Measurements from ENCODE around the gene RND3.

Gene RND3

DNA sequence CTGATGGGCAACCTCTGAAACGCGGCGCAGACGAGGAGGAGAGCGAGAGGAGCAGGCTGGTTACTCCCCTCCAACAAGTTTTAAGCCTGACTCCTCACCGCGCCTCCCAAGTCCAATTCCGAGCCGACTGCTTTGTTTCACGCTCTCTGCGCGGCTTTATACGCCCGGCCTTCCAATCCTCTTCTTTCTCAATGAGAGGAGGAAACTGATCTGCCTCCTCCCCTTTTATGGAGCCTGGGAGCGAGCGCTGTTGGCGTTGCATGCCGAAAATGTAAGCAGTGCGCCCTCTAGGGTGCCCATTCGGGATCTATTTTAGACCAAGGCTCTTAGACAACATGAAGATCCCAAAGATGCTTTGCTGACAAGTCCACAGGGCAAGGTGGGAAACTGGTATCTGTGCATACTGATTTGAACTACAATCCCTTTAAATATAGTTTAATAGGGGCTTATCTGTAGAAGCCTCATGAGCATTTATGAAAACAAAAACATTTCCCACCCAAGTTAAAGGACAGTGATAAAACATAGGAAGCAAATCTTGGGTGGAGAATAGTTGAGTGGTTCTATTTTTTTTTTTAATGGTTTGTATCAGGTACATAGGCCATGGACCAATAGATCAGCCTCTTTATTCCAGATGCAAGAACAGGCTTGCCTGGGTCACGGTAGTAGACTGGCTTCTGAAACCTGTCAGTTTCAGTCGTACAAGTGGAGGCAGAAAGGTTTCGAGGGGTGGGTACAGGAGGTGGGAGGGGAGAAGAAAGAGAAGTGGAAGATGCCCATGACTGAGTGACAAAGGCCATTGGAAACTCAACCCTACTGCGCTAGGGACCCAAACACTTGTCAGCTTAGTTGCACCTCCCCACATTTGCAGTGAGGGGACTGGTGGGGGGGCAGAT, at the start of gene RND3:
RND3 (minus strand) TSS at position 131 of the 893 bp plus-strand sequence. CDS start 250 bp downstream, outside the sequence.
- intact Hi-C loops (cut with DNase I): loop anchor here (5.0 kb wide), 2 partner anchors 690 to 890 kb away; no protein-coding TSS in a partner anchor

DNA sequence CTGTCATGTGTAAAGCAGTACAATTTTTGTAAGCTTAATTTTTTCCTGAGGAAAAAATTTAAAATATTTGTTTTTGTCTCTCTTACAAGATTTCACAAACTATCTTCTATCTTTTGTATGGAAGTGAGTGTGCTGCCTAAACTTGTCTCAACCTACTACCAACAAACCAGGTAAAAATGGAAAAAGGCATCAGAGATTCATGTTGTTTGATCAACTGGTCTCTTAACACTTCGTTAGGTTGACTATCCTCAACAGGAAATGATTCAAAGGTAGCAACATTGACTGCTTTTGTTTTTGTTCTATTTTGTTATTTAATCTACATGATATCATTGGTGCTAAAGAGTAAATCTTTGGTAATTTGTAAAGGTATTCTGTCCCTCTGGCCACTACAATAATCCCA, 47.7 kb upstream of the RND3 start:
- no peak for DNase-seq
- intact Hi-C loops (cut with DNase I): no loop called here

More for the DNA sequence above, at the start of gene RND3:
- DNase-seq: peak; percentile 81 to 98 (median 94)

DNA sequence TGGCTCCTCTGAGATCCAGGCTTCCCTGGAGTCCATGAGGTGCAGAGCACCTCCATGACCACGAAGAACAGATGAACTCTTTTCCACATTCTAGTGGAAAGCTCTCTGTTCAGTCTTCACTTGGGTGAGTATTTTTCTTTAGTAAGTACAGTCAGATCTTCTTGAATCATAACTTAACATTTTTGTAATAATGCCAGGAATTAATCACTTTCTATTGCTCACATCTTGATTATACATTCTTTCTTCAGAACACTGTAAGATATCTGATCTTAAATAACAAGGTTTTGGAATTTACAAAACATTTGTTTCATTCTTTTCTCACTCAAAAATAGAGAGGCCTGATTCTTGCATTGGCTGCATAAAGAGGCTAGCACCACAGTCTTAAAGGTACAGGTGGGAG, 45.4 kb upstream of the RND3 start:
- DNase-seq: no peak
- intact Hi-C loops (cut with DNase I): no loop called here

GRCh38 chr2:150532020-150532419, 44.6 kb upstream of the RND3 start:
- DNase-seq: no peak
- intact Hi-C loops (cut with DNase I): no loop called here

DNA sequence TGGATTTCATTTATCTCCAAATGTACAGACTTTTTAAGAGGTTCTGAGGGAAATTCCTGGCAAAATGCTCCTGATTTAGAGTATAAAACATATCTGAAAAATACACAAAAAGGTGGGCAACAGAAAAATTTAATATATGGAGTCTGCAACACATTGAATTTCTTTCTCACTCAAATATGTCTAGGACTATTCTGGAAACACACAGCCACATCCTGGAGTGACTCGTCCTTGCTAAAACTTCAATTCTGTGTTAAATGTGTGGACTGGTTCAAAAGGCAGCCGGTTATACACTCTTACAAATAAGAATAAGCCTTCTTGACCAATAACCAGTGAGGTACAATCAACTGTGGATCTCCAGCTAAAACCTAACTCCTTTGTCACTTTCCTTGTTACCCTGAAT, 44.1 kb upstream of the RND3 start:
- intact Hi-C loops (cut with DNase I): no loop called here
- DNase-seq: no peak

DNA sequence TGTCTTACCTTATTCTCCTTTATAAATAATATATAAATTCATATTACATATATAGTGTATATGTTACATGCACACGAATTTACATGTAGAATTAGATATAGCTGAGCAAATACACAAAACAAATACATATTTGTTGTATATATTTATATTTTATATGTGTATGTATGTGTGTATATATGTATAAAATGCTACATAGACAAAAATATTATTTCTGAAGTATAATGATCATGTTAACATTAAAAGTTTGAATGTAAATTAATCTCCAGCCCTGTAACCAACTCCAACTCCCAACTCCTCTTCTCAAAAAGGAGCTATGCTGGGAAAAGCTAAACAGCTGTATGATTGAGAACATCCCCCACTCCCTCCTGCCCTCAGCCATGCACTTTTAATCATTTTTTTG, 42.7 kb upstream of the RND3 start:
- DNase-seq: no peak
- intact Hi-C loops (cut with DNase I): no loop called here

DNA sequence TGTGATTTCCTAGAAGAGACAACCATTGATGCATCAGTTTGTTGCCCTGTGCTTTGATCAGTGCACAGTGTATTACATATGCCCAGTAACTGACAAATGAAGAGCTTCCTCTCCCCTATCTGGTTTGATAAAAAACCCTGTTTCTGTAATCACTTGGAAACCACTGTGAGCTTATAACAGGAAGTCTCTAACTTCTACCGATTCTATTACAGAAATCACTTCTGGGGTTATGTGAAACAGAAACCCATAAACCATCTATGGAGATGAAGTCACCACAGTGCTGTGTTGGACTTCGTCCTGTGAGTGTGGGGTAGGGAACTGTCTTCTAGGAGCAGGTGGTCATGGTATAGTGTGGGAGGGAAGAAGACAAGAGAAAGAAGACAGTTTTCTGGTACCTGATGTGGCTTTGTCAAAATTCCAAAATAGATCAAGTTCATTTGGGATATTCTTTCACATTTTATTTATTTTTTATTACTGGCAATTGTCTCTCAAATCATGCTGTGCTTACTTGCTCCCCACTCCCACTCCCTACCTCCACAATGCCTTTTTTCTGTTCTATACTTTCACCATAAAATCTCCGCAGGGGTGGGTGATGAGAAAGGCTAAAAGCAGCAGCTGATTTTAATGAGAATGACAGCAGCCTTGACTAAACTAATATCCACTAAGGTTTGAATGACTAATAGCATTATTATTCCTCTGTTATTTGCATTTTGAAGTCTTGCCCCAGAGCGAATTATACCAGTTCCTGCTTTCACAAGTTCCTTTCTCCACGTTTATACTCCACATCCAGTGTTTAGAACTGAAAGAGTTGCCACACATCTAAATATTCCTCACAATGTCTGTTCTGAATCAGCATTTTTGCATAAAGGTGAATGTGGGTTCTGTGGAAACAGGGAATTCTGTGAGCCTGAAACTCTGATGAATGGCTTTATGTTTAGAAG, 41.7 kb upstream of the RND3 start:
- no peak for DNase-seq
- intact Hi-C loops (cut with DNase I): no loop called here

DNA sequence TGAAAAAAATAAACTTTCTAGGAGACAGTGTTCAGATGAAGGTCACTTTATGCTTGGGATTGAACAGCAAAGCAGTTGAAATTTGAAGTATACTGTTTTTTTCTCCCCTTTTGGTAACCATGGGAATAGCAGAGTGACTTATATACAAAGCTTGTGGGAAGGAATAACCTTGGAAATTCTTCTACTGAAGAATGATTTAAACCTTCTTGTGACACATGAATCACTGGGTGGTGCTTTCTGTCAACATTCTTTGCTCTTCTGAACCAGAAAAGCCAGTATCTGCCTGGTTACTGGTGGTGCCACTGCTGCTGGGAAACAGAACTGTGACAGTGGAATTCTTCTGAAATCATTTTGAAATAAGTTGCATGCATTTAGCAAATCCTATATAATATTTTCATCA, 39.4 kb upstream of the RND3 start:
- DNase-seq: no peak
- intact Hi-C loops (cut with DNase I): no loop called here

DNA sequence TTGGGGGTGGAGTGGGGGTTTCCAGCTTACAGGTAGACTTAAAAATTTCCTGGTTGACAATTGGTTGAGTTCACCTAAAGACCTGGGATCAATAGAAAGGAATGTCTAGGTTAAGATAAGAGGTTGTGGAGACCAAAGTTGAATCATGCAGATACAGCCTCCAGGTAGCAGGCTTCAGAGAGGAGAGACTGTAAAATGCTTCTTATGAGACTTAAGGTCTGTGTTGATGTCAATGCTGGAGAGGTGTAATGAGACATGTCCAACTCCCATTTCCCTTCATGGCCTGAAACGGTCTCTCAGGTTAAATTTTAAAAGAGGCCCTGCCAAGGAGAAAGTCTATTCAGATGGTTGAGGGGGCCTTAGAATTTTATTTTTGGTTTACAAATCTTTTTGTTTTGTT, 38.5 kb upstream of the RND3 start:
- no peak for DNase-seq
- intact Hi-C loops (cut with DNase I): no loop called here

DNA sequence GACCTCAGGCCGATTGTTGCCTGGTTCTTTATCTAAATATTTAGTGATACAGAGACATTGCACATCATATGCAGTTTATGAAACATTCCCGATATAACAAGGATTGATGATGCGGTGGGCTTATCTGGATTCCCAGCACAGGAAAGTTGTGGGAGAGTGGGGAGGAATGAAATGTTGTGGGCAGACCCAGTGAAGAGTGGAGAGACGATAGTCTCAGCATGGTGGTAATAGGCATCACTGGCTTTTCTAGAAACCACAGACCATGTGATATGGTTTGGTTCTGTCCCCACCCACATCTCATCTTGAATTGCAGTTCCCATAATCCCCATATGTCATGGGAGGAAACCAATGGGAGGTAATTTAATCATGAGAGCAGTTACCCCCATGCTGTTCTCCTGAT, 34.8 kb upstream of the RND3 start:
- no peak for DNase-seq
- intact Hi-C loops (cut with DNase I): no loop called here

GRCh38 chr2:150520887-150521664, 33.6 kb upstream of the RND3 start:
- intact Hi-C loops (cut with DNase I): no loop called here
- no peak for DNase-seq

- no peak for DNase-seq
- intact Hi-C loops (cut with DNase I): no loop called here
These were observed 32.6 kb upstream of the RND3 start for GRCh38 chr2:150520033-150520432.

DNA sequence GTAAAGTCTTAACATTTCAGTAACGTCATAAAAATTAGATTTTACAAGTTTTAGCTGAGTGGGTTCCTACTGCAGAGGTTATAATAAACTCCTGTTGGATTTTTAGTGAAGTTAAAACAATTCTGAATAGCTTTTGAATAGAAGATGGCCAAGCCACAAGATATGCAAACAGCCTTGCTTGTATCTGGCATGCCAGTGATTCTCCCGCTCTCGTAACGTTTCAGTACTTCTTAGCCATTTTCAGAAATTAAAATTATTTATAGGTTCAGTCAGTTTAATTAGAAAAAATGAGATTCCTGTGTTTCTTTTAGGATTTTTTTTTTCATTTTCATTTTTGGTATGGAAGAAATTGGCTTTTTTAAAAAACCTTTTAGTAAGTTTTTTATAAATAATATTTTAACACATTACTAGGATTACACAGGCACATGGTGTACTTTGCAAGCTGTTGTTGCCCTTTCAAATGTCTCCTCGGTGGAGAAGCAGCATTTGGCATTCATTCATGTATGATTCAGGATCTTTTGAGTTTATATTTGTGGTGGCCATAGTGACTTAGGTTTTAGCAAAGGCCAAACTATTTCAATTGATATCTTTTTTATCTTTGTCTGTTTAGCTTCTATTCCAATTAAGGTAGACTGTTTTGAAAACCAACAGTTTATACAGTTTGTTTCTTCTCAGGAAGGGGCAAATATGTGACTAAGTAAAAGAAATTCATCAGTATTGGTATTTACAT, 30.6 kb upstream of the RND3 start:
- DNase-seq: no peak
- intact Hi-C loops (cut with DNase I): no loop called here

DNA sequence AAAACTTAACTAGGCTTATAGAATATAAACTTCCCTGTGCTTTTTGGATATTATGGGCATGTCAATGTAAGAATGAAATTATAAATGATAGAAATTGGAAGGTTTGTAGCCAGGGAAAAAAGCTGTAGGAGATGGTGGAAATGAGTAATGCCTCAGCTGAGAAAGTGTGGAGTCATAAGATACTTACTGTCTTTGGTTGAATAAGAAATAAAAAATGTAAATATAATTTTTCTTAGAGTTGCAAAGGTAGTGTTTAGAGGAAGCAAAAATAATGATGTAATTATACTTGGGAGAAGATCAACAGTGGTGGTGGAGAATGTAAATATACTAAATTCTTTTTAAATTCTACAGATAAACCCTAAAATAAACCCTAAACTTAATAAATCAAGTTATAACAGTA, 26.2 kb upstream of the RND3 start:
- intact Hi-C loops (cut with DNase I): no loop called here
- DNase-seq: no peak

- intact Hi-C loops (cut with DNase I): no loop called here
- DNase-seq: no peak
These were observed 21.1 kb upstream of the RND3 start for GRCh38 chr2:150508497-150509137.

- intact Hi-C loops (cut with DNase I): no loop called here
- no peak for DNase-seq
These were observed 19.6 kb upstream of the RND3 start for GRCh38 chr2:150507071-150507470.

GRCh38 chr2:150505178-150505577, 17.7 kb upstream of the RND3 start:
- intact Hi-C loops (cut with DNase I): no loop called here
- no peak for DNase-seq

- intact Hi-C loops (cut with DNase I): no loop called here
These were observed 8.6 kb upstream of the RND3 start for GRCh38 chr2:150495993-150496627.

DNA sequence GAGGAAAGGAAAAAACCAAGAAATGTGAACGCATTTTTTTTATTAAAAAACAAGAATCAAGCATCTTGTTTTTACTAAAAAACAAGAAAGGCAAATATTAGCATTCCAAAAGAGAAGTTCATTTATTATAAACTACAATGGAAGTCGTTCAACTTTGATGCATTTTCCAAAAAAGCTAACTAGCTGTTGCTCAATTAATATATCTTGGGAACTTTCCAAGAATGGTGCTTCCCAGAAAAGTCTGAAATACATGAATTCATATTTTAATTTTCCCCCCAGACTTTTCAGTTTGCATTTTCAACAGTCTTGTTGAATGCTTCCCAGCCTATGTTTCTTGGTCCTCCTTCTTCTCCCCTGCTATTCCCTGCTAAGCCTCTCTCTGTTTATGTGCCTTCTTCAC, 7.5 kb upstream of the RND3 start:
- DNase-seq: no peak
- intact Hi-C loops (cut with DNase I): no loop called here

More at GRCh38 chr2:150495993-150496627, 8.6 kb upstream of the RND3 start:
- no peak for DNase-seq

All from posterior cingulate gyrus (tissue), 11 donors.